ENCODE data around the gene SCLY. TPM values are rescaled to one million over a fixed set of nuclear protein-coding genes. Genes with fewer than 3 reads are reported as not detected.

Gene SCLY
- total and polyA plus RNA-seq, 7 experiments from 2014 or later = 12.2 to 47.3 (median 24.4) TPM

DNA sequence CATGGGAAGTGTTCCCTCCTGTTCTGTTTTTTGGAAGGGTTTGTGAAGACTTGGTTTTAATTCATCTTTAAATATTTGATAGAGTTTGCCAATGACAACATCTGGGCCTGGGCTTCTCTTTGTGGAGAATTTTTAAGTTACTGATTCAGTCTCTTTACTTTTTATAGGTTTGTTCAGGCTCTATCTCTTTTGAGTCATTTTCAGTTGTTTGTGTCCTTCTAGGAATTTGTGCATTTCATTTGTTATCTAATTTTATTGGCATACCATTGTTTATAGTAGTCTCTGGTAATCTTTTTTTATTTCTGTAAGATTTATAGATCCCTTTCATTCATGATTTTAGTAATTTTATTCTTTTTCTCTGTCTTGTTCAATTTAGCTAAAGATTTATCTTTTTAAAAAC, 14.6 kb downstream of the SCLY start:
- Histone ChIP-seq H3K27ac (ENCODE audit: low read depth, low read length) (no peak overlapping the region), H3K27me3 (ENCODE audit: control insufficient read depth in 2 of 2, insufficient read depth in 2 of 2, low read length in 2 of 2) (no peaks in the 10 kb centered on the region), H3K36me3 (ENCODE audit: control insufficient read depth in 2 of 3, insufficient read depth in 3 of 3, low read length in 3 of 3) (peaks cover 0 to 15% (median 0%) of the 10 kb centered on the region in 3 experiments), H3K4me3 (ENCODE audit: low read length) (no peak overlapping the region), H3K9me3 (ENCODE audit: control insufficient read depth in 2 of 3, low read length in 3 of 3) (no peaks in the 10 kb centered on the region), H3K4me1 (ENCODE audit: control insufficient read depth in 2 of 2, insufficient read depth in 2 of 2, low read length in 2 of 2) (peaks cover 0 to 5% of the 10 kb centered on the region in 2 donors)
- Mint-ChIP-seq H3K36me3 (peaks cover 16 to 72% (median 62%) of the 10 kb centered on the region in 5 donors), H3K27me3 (no peaks in the 10 kb centered on the region), H3K9me3 (peaks cover 0 to 12% (median 0%) of the 10 kb centered on the region in 11 donors), H3K4me1 (peaks cover 0 to 22% (median 10%) of the 10 kb centered on the region in 7 donors), H3K27ac (no peak overlapping the region), H3K4me3 (no peak overlapping the region)
- intact Hi-C loops (cut with micrococcal nuclease) = no loop called here
- ChIA-PET POLR2A (no interaction called here), CTCF (no interaction called here)
- DNase-seq (no peak), ATAC-seq (no peak)

DNA sequence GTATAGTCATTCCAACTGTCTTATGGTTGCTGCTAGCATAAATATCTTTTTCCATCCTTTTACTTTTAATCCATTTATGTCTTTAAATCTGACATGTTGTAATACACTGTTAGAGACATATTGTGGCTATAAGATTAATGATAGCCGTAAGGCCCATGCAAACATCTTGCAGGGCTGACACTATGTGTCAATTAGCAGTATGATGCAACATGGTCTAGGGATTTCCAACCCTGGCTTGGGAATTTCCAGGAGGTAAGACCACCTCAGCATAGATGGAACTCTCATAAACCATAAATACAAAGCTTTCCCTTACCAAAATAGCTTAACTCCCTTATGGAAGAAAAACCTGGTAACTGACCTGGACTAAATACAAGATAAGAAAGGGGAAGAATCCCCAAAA, 16.5 kb downstream of the SCLY start:
- peaks cover 0 to 9% (median 0%) of the 10 kb centered on the region in 11 donors for H3K9me3 Mint-ChIP-seq
- DNase-seq = no peak
- ATAC-seq = no peak
- H3K27ac ChIP-seq (ENCODE audit: low read depth, low read length) = no peak overlapping the region
- H3K36me3 Mint-ChIP-seq = peaks cover 18 to 81% (median 64%) of the 10 kb centered on the region in 5 donors
- no peaks in the 10 kb centered on the region for H3K27me3 Mint-ChIP-seq
- intact Hi-C loops (cut with micrococcal nuclease) = no loop called here
- POLR2A ChIA-PET = interaction anchor here (0.5 kb wide), 1 partner anchor 11 kb away, joined by 3 read pairs; no protein-coding TSS in a partner anchor
- CTCF ChIA-PET = no interaction called here
- H3K9me3 ChIP-seq (ENCODE audit: control insufficient read depth in 2 of 3, low read length in 3 of 3) = no peaks in the 10 kb centered on the region
- H3K4me1 Mint-ChIP-seq = peaks cover 0 to 15% (median 4%) of the 10 kb centered on the region in 7 donors
- H3K36me3 ChIP-seq (ENCODE audit: control insufficient read depth in 2 of 3, insufficient read depth in 3 of 3, low read length in 3 of 3) = peaks cover 0 to 32% (median 6%) of the 10 kb centered on the region in 3 experiments
- H3K27ac Mint-ChIP-seq = no peak overlapping the region
- H3K27me3 ChIP-seq (ENCODE audit: control insufficient read depth in 2 of 2, insufficient read depth in 2 of 2, low read length in 2 of 2) = no peaks in the 10 kb centered on the region
- no peak overlapping the region for H3K4me3 ChIP-seq (ENCODE audit: low read length)
- no peaks in the 10 kb centered on the region for H3K4me1 ChIP-seq (ENCODE audit: control insufficient read depth in 2 of 2, insufficient read depth in 2 of 2, low read length in 2 of 2)
- no peak overlapping the region for H3K4me3 Mint-ChIP-seq

DNA sequence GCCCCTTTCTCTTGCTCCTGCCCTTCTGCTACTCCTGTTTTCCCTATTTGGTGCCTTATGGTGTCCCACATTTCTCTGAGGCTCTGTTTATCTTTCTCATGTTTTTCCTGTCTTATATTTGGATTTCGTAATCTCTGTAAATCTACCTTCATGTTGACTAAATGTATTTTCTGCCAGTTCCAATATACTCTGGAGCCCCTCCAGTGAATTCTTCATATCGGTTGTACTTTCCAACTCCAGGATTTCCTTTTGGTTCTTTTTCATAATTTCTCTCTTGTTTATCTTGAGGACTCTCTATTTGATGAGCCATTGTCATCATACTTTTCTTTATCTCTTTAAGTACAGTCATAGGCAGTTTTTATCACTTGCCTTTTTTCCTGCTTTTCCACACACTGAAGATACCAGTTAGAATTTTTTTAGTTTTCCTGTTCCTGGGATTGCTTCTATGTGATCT, 19.1 kb downstream of the SCLY start:
- Mint-ChIP-seq H3K4me1 (peaks cover 0 to 6% (median 4%) of the 10 kb centered on the region in 7 donors), H3K36me3 (peaks cover 17 to 79% (median 49%) of the 10 kb centered on the region in 5 donors), H3K9me3 (peaks cover 0 to 9% (median 0%) of the 10 kb centered on the region in 11 donors), H3K27me3 (no peaks in the 10 kb centered on the region), H3K4me3 (no peak overlapping the region), H3K27ac (no peak overlapping the region)
- no peak overlapping the region for H3K27ac ChIP-seq (ENCODE audit: low read depth, low read length)
- no peaks in the 10 kb centered on the region for H3K4me1 ChIP-seq (ENCODE audit: control insufficient read depth in 2 of 2, insufficient read depth in 2 of 2, low read length in 2 of 2)
- no peaks in the 10 kb centered on the region for H3K27me3 ChIP-seq (ENCODE audit: control insufficient read depth in 2 of 2, insufficient read depth in 2 of 2, low read length in 2 of 2)
- intact Hi-C loops (cut with micrococcal nuclease) = no loop called here
- H3K9me3 ChIP-seq (ENCODE audit: control insufficient read depth in 2 of 3, low read length in 3 of 3) = no peaks in the 10 kb centered on the region
- no peak overlapping the region for H3K4me3 ChIP-seq (ENCODE audit: low read length)
- no peak for DNase-seq
- no peak for ATAC-seq
- H3K36me3 ChIP-seq (ENCODE audit: control insufficient read depth in 2 of 3, insufficient read depth in 3 of 3, low read length in 3 of 3) = peaks cover 5 to 52% (median 17%) of the 10 kb centered on the region in 3 experiments
- CTCF ChIA-PET = no interaction called here
- POLR2A ChIA-PET = no interaction called here

DNA sequence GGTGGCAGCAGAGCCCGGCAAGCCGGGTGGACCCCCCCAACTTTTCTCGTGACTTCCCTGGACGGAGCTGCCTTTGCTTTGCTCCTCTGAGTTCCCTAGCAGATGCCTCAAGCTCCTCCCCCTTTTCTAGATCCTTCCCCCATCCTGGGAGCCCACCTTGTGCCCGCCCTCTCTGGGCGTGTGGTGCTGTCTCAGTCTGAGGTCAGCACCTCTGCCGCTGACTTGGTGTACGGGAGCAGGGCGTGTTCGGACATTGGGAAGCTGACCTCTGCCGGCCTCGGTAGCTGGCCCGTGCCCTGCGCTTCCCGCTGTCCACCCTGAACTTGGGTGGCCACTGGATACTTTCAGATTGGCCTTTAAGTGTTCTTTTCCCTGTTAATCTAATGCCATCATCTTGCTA, 19.7 kb downstream of the SCLY start:
- intact Hi-C loops (cut with micrococcal nuclease) = no loop called here
- Mint-ChIP-seq H3K27me3 (no peaks in the 10 kb centered on the region), H3K9me3 (peaks cover 0 to 9% (median 0%) of the 10 kb centered on the region in 11 donors), H3K27ac (no peak overlapping the region), H3K4me1 (peaks cover 0 to 4% (median under 1%) of the 10 kb centered on the region in 7 donors), H3K4me3 (no peak overlapping the region), H3K36me3 (peaks cover 19 to 79% (median 51%) of the 10 kb centered on the region in 5 donors)
- H3K27me3 ChIP-seq (ENCODE audit: control insufficient read depth in 2 of 2, insufficient read depth in 2 of 2, low read length in 2 of 2) = no peaks in the 10 kb centered on the region
- POLR2A ChIA-PET = no interaction called here
- H3K36me3 ChIP-seq (ENCODE audit: control insufficient read depth in 2 of 3, insufficient read depth in 3 of 3, low read length in 3 of 3) = peaks cover 5 to 52% (median 17%) of the 10 kb centered on the region in 3 experiments
- ATAC-seq (no peak), DNase-seq (peak in 1 of 9 donors; percentile 15)
- no peak overlapping the region for H3K4me3 ChIP-seq (ENCODE audit: low read length)
- H3K4me1 ChIP-seq (ENCODE audit: control insufficient read depth in 2 of 2, insufficient read depth in 2 of 2, low read length in 2 of 2) = no peaks in the 10 kb centered on the region
- CTCF ChIA-PET = interaction anchor here (0.6 kb wide), 1 partner anchor 149 kb away, joined by 3 read pairs; no protein-coding TSS in a partner anchor
- no peak overlapping the region for H3K27ac ChIP-seq (ENCODE audit: low read depth, low read length)
- no peaks in the 10 kb centered on the region for H3K9me3 ChIP-seq (ENCODE audit: control insufficient read depth in 2 of 3, low read length in 3 of 3)

DNA sequence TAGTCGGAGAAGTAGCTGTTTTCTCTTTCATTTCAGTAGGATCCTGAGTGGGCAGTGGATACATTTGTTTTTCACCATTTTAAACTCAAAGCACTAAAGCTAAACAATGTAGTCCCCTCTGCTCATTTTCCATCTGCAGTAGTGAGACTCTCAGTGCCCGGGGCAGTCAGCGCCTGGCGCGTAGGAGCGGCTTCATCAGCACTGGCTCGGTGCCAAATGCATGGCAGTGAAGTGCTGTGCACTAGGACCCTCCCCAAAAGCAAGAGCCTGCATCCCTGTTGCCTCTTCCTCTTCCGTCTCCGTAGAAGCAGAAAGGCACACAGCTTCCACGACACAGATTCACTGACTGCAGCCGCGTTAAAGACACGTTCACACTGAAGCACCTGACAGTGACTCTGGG, 20.3 kb downstream of the SCLY start:
- Histone ChIP-seq H3K4me1 (ENCODE audit: control insufficient read depth in 2 of 2, insufficient read depth in 2 of 2, low read length in 2 of 2) (no peaks in the 10 kb centered on the region), H3K4me3 (ENCODE audit: low read length) (no peak overlapping the region), H3K27ac (ENCODE audit: low read depth, low read length) (no peak overlapping the region), H3K9me3 (ENCODE audit: control insufficient read depth in 2 of 3, low read length in 3 of 3) (no peaks in the 10 kb centered on the region), H3K27me3 (ENCODE audit: control insufficient read depth in 2 of 2, insufficient read depth in 2 of 2, low read length in 2 of 2) (no peaks in the 10 kb centered on the region), H3K36me3 (ENCODE audit: control insufficient read depth in 2 of 3, insufficient read depth in 3 of 3, low read length in 3 of 3) (peaks cover 5 to 52% (median 17%) of the 10 kb centered on the region in 3 experiments)
- Mint-ChIP-seq H3K9me3 (peaks cover 0 to 9% (median 0%) of the 10 kb centered on the region in 11 donors), H3K36me3 (peaks cover 19 to 81% (median 54%) of the 10 kb centered on the region in 5 donors), H3K4me1 (peaks cover 0 to 8% (median 0%) of the 10 kb centered on the region in 7 donors), H3K27ac (no peak overlapping the region), H3K4me3 (no peak overlapping the region), H3K27me3 (no peaks in the 10 kb centered on the region)
- intact Hi-C loops (cut with micrococcal nuclease) = no loop called here
- ATAC-seq (no peak), DNase-seq (peak in 1 of 9 donors; percentile 8)
- ChIA-PET POLR2A (no interaction called here), CTCF (interaction anchor here (0.6 kb wide), 1 partner anchor 150 kb away, joined by 3 read pairs; no protein-coding TSS in a partner anchor)

DNA sequence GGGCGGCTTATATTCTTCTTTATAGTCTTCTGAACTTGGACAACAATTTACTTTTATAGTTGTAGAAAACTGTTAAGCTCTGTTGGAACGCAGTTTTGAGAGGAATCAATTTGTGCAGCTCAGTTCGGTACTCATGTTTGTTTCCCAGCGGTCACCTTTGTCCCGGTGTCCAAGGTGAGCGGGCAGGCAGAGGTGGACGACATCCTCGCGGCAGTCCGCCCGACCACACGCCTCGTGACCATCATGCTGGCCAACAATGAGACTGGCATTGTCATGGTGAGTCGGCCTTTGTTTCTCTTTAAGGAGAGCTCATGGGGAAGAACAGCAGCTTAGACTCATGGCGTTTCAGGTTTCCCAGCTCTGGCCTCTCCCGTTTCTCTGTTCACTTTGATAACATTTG, 20.8 kb downstream of the SCLY start:
- Histone ChIP-seq H3K36me3 (ENCODE audit: control insufficient read depth in 2 of 3, insufficient read depth in 3 of 3, low read length in 3 of 3) (peaks cover 5 to 52% (median 17%) of the 10 kb centered on the region in 3 experiments), H3K4me3 (ENCODE audit: low read length) (no peak overlapping the region), H3K27ac (ENCODE audit: low read depth, low read length) (no peak overlapping the region), H3K4me1 (ENCODE audit: control insufficient read depth in 2 of 2, insufficient read depth in 2 of 2, low read length in 2 of 2) (no peaks in the 10 kb centered on the region), H3K27me3 (ENCODE audit: control insufficient read depth in 2 of 2, insufficient read depth in 2 of 2, low read length in 2 of 2) (no peaks in the 10 kb centered on the region), H3K9me3 (ENCODE audit: control insufficient read depth in 2 of 3, low read length in 3 of 3) (no peaks in the 10 kb centered on the region)
- peaks cover 0 to 10% (median 0%) of the 10 kb centered on the region in 7 donors for H3K4me1 Mint-ChIP-seq
- ChIA-PET POLR2A (no interaction called here), CTCF (no interaction called here)
- H3K27ac Mint-ChIP-seq = no peak overlapping the region
- no peaks in the 10 kb centered on the region for H3K27me3 Mint-ChIP-seq
- H3K9me3 Mint-ChIP-seq = peaks cover 0 to 9% (median 0%) of the 10 kb centered on the region in 11 donors
- no peak overlapping the region for H3K4me3 Mint-ChIP-seq
- ATAC-seq (no peak), DNase-seq (no peak)
- H3K36me3 Mint-ChIP-seq = peaks cover 19 to 78% (median 51%) of the 10 kb centered on the region in 5 donors
- intact Hi-C loops (cut with micrococcal nuclease) = no loop called here

DNA sequence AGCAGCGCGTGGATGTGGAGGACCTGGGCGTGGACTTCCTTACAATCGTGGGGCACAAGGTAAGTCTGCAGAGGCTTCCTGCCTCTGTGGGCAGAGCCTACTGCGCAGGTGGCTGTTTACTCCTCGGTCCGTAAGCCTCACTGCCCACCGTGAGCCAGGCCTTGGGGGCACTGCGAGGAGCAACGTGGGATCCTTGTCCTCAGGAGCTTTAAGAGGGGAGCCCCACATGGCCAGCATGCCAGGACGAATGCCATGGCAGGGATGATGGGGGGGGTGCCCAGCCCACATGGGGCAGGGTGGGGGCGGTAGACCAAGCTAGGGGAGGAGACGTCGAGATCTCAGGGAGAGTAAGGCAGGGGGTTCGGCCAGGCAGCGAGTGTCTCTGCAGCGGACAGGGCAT, 21.4 kb downstream of the SCLY start:
- DNase-seq (peak in 1 of 9 donors; percentile 14), ATAC-seq (no peak)
- no peak overlapping the region for H3K4me3 ChIP-seq (ENCODE audit: low read length)
- H3K9me3 ChIP-seq (ENCODE audit: control insufficient read depth in 2 of 3, low read length in 3 of 3) = no peaks in the 10 kb centered on the region
- Mint-ChIP-seq H3K4me1 (peaks cover 0 to 12% (median 2%) of the 10 kb centered on the region in 7 donors), H3K9me3 (peaks cover 0 to 5% (median 0%) of the 10 kb centered on the region in 11 donors), H3K4me3 (no peak overlapping the region), H3K36me3 (peaks cover 19 to 72% (median 45%) of the 10 kb centered on the region in 5 donors), H3K27me3 (no peaks in the 10 kb centered on the region), H3K27ac (no peak overlapping the region)
- POLR2A ChIA-PET = no interaction called here
- CTCF ChIA-PET = no interaction called here
- H3K4me1 ChIP-seq (ENCODE audit: control insufficient read depth in 2 of 2, insufficient read depth in 2 of 2, low read length in 2 of 2) = no peaks in the 10 kb centered on the region
- H3K36me3 ChIP-seq (ENCODE audit: control insufficient read depth in 2 of 3, insufficient read depth in 3 of 3, low read length in 3 of 3) = peaks cover 5 to 48% (median 17%) of the 10 kb centered on the region in 3 experiments
- intact Hi-C loops (cut with micrococcal nuclease) = no loop called here
- no peaks in the 10 kb centered on the region for H3K27me3 ChIP-seq (ENCODE audit: control insufficient read depth in 2 of 2, insufficient read depth in 2 of 2, low read length in 2 of 2)
- no peak overlapping the region for H3K27ac ChIP-seq (ENCODE audit: low read depth, low read length)

All from naive thymus-derived CD4-positive, alpha-beta T cell (primary cell).